Endothelial cell (in vitro differentiated cells): ENCODE measurements around the gene ENSA. TPM values are rescaled to one million over a fixed set of nuclear protein-coding genes. Genes with fewer than 3 reads are reported as not detected.
A peak's percentile ranks its signal among the peaks of the same experiment; 100 is the strongest.

Experiments used
- DNase-seq: peaks from one replicate; pipeline ENCODE4 v3.0.0; 2021; ENCODE audit warnings: low spot score
- H3K27ac Mint-ChIP-seq: one replicate; pipeline ENCODE4 v1.8.0; 2021; ENCODE audit warnings: mixed read lengths, inconsistent platforms; ENCODE audit not compliant: unreplicated experiment
- H3K27me3 Mint-ChIP-seq: one replicate; pipeline ENCODE4 v1.8.0; 2021; ENCODE audit warnings: mild to moderate bottlenecking, moderate library complexity, mixed read lengths, inconsistent platforms; ENCODE audit not compliant: unreplicated experiment
- H3K36me3 Mint-ChIP-seq: one replicate; pipeline ENCODE4 v1.8.0; 2021; ENCODE audit warnings: mild to moderate bottlenecking, low read depth, mixed read lengths, inconsistent platforms; ENCODE audit not compliant: unreplicated experiment
- H3K4me1 Mint-ChIP-seq: one replicate; pipeline ENCODE4 v1.8.0; 2021; ENCODE audit warnings: mild to moderate bottlenecking, mixed read lengths, inconsistent platforms; ENCODE audit not compliant: unreplicated experiment
- H3K4me3 Mint-ChIP-seq: one replicate; pipeline ENCODE4 v1.8.0; 2021; ENCODE audit warnings: mild to moderate bottlenecking, mixed read lengths, inconsistent platforms; ENCODE audit not compliant: unreplicated experiment
- H3K9me3 Mint-ChIP-seq: one replicate; pipeline ENCODE4 v1.8.0; 2021; ENCODE audit warnings: mixed read lengths, inconsistent platforms; ENCODE audit not compliant: unreplicated experiment
- total RNA-seq: library from RNA; stranded (reverse); fragmentation: NEBNext Ultra II Directional; extraction: Animal tissue kit (Norgen Biotek cat#: 25700); gene quantifications from one replicate; pipeline ENCODE4 v1.2.1, GENCODE V29; 2021; ENCODE audit not compliant: unreplicated experiment
- TF ChIP-seq, protein P1 (sequence below): fragments of 200-600 bp; sonication (generic); IDR thresholded peaks from one replicate; pipeline ENCODE4 v1.5.0; 2021; ENCODE audit warnings: antibody characterized with exemption; ENCODE audit not compliant: unreplicated experiment

The ENSA gene
- total RNA-seq, 1 donor from 2014 or later: 200 TPM

DNA sequence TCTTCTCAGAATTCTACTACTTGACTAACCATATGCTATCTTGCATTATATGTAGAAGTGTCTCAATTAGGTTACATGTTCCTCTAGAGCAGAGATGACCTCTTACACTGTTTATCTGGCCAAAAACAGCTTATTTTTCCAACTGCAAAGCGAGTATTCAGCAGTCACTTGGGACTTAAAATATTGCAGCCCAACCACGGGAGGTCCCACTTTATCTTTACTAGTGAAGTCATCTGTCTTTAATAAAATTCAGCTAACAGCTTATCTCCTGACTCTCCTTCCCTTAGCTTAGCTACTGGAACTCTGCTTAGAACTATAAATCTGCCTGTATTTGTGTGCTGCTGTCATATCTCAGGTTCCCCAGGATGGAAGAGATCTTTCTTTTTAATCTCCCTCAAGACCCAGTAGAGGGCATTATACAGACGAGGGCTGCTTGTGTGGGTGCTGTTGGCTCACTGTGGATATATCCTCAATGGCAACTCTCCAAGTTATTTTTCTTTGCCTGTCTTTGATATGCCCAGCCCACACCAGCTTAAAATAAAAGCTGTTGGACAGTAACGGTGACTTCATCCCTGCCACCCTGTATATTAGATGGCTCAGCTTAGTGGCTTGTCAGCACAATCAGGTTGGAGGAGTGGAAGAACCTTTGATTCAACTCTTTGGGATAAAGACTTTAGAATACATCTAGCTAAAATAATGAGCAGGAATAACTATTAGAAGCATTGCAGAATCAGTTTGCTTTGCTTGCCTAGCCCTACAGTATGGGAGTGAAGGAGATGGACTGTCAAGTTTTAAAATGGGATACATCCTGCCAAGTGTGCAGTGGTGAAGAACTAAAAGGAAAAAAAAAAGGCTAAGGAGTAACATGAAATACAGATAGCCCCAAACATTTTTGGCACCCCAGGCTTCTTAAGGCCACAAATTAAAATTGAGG is 9.6 kb downstream of the ENSA start:
- TF ChIP-seq, protein P1, sequence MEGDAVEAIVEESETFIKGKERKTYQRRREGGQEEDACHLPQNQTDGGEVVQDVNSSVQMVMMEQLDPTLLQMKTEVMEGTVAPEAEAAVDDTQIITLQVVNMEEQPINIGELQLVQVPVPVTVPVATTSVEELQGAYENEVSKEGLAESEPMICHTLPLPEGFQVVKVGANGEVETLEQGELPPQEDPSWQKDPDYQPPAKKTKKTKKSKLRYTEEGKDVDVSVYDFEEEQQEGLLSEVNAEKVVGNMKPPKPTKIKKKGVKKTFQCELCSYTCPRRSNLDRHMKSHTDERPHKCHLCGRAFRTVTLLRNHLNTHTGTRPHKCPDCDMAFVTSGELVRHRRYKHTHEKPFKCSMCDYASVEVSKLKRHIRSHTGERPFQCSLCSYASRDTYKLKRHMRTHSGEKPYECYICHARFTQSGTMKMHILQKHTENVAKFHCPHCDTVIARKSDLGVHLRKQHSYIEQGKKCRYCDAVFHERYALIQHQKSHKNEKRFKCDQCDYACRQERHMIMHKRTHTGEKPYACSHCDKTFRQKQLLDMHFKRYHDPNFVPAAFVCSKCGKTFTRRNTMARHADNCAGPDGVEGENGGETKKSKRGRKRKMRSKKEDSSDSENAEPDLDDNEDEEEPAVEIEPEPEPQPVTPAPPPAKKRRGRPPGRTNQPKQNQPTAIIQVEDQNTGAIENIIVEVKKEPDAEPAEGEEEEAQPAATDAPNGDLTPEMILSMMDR: no peak
- Mint-ChIP-seq H3K4me1 (peaks cover 14% of the 10 kb centered on the region), H3K4me3 (peak overlapping the region; percentile 2), H3K36me3 (peaks cover 35% of the 10 kb centered on the region), H3K9me3 (no peaks in the 10 kb centered on the region), H3K27ac (no peak overlapping the region), H3K27me3 (peaks cover 3% of the 10 kb centered on the region)
- no peak for DNase-seq

DNA sequence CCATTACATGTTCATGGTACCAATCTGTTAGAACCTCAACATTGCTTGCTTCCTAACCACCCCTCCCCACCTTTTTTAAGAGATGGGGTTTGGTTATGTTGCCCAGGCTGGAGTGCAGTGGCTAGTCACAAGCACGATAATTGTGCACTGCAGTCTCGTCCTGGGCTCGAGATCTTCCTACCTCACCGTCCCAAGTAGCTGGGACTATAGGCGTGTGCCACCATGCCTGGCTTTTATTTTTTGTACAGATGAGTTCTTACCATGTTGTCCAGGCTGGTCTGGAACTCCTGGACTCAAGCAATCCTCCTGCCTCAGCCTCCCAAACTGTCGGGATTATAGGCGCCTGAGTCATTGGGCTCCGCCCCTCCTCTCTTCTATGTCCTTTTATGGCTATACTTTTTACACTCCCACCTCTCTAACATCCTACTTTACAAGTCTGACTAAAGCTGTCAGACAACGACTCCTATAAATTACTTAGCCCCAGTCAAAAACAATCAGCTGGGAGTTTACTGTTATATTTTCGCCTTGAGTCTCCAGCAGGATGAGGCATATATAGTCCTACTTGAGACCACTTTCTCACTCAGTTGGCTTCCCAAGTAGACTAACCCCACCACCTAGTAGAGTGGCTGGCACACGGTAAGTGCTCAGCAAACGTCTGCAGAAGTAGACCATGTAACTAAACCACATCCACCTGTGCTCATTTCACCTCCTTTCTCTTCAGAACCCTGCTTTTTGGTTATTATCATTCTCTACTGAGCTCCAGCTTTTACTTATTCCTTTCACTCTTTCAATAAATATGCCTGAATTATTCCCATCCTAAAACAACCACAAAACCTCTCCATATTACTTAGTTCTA is 13.8 kb downstream of the ENSA start:
- H3K27ac Mint-ChIP-seq: peak overlapping the region; percentile 37
- H3K27me3 Mint-ChIP-seq: peaks cover 6% of the 10 kb centered on the region
- peaks cover 25% of the 10 kb centered on the region for H3K4me1 Mint-ChIP-seq
- no peaks in the 10 kb centered on the region for H3K9me3 Mint-ChIP-seq
- H3K4me3 Mint-ChIP-seq: peak overlapping the region; percentile 1
- DNase-seq: no peak
- peaks cover 22% of the 10 kb centered on the region for H3K36me3 Mint-ChIP-seq
- TF ChIP-seq, protein P1: no peak

DNA sequence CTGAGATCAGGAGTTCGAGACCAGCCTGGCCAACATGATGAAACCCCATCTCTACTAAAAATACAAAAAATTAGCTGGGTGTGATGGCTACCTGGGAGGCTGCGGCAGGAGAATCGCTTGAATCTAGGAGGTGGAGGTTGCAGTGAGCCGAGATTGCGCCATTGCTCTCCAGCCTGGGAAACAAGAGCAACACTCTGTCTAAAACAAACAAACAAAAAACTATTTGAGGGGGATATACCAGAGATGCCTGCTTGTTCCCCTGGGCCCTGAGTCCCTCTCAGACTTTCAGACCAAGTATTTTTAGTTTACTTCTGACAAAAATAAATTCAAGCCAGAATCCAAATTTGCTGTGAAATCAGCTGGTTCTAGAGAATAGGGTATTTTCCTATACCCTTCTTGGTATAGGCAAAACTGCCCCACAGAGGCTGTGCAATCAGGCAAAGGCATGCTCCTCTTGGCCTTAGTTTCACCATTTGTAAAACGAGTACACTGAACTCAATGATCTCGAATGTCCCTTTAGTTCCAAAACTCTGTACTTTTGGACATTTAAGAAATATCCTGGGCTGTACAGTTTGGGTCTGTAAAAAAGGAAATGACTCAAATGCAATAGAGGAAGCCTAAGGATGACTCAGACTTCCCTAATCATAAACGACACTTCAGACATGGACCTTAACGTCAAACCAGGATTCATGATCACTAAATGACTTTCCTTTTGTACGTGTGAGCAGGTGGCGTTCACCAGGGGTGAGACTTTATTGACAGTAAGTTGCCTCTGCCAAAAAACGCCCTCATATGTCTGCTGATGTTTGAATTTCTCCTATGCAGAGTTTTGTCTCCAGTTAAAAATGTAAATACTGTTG is 16.1 kb downstream of the ENSA start:
- H3K36me3 Mint-ChIP-seq: peaks cover 8% of the 10 kb centered on the region
- H3K27me3 Mint-ChIP-seq: peaks cover 4% of the 10 kb centered on the region
- no peaks in the 10 kb centered on the region for H3K9me3 Mint-ChIP-seq
- H3K27ac Mint-ChIP-seq: peak overlapping the region; percentile 98
- TF ChIP-seq, protein P1: no peak
- peaks cover 28% of the 10 kb centered on the region for H3K4me1 Mint-ChIP-seq
- no peak for DNase-seq
- H3K4me3 Mint-ChIP-seq: no peak overlapping the region

DNA sequence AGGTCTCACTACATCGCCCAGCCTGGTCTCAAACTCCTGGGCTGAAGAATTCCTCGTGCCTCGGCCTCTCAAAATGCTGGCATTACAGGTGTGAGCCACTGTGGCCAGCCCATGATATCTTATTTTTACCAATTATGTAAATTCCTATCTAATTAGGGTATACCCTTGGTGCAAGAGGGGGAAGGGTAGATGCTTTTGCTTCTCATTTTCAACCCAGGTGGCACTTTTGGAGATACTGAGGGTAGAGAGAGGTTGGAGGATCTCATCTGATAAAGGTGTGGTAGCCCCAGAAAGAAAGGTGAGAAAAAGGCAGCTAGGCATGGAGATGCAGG is 17.4 kb downstream of the ENSA start:
- H3K4me1 Mint-ChIP-seq: peaks cover 28% of the 10 kb centered on the region
- peaks cover 4% of the 10 kb centered on the region for H3K27me3 Mint-ChIP-seq
- H3K27ac Mint-ChIP-seq: peak overlapping the region; percentile 98
- DNase-seq: no peak
- H3K9me3 Mint-ChIP-seq: no peaks in the 10 kb centered on the region
- peaks cover 6% of the 10 kb centered on the region for H3K36me3 Mint-ChIP-seq
- H3K4me3 Mint-ChIP-seq: peak overlapping the region; percentile 82
- TF ChIP-seq, protein P1: no peak
